Endometrium (tissue), 2 donors: ENCODE results near the gene NKRF.

ENCODE experiments used
- FAIRE-seq: peaks from 2 replicates; lab custom pipeline; 2012; peaks lifted over from hg19 to GRCh38; lab: Jason Lieb, UNC
- donor health status: control.
- donor health status: control.

The NKRF gene

DNA sequence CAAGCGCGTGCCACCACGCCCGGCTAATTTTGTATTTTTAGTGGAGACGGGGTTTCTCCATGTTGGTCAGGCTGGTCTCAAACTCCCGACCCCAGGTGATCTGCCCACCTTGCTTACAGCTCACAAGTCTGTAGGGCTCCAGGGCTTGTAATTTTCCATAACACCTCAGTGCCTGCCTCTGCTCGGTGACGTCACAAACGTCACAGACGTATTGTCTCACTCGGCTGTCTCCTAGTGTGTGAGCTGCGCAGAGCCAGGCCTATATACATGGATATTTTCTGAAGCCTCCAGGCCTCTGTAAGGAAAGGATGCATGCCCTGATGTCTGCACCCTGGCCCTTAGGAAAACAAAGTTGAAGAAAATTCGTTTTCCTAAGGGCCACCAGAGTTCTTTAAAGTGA, 8.6 kb upstream of the NKRF start:
- FAIRE-seq, result no peak

DNA sequence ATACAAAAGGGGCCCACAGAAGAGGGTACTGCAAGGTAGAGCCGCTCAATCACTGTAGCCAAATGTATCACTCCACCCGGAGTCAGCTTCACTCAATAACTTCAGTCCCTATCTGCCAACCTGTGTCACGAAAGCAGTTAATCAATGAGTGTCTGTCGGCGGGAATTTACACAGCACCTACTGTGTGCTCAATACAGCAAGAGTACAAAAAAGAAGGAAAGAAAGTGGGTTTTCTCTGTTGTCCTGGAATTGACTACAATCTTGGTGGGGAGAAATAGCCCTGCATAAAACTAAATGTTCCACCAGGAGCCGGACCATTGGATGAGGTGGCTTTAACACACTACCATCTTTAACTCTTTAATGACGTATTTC, 780 bp upstream of the NKRF start:
- no peak for FAIRE-seq

GRCh38 chrX:119605464-119606279, 552 bp downstream of the NKRF start:
- FAIRE-seq, result no peak

DNA sequence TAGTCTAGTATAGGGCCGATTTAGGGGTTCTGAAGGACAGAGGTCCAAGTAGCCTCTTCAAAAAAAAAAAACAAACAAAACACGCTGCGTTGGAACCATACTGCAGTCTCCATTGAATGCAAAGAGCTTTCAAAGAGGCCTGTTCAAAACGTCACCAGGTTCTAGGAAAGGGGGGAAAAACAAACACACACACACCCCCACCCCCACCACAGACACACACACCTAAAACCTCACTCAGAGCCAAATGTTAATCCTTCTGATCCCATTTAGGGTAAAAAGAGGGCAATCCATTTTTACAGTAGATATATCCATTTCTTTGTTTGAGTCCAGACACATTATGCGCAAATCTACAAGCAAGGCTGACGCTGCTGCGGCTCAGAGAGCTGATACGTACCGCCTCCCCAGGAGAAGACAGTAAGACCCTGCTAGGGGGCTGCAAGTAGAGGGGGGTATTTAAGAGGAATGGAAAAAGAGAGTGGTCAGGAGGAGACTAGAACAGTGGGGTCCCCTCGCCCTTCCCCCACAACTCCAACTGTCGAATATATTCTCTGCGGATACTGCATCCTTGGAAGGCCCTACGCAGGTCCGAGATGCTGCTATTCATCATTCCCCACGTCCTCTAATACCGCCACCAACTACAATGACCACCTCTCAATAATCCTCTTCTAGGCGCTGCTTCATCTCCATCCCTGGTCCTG, 1.3 kb downstream of the NKRF start:
- no peak for FAIRE-seq

DNA sequence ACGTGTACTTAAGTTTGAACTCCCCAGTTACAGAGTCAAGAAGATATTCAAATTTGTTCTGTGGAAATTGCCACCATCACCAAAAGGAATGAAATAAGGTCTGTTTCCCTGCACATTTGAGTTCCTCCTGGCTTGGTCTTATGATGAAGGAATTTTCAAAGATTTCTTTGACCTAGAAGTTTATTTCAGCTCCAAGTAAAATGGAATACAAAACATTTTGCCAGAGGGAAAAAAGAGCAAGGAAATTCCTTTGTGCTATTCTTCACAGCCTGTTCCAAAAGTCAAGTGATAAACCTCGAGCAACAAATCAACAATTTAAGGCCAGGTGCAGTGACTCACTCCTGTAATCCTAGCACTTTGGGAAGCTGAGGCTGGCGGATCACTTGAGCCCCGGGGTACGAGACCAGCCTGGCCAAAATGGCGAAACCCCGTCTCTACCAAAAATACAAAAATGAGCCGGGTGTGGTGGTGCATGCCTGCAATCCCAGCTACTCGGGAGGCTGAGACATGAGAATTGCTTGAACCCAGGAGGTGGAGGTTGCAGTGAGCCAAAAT, 3.4 kb downstream of the NKRF start:
- FAIRE-seq, result no peak

- FAIRE-seq, result no peak
These were observed 16.4 kb downstream of the NKRF start for GRCh38 chrX:119589810-119590209.

DNA sequence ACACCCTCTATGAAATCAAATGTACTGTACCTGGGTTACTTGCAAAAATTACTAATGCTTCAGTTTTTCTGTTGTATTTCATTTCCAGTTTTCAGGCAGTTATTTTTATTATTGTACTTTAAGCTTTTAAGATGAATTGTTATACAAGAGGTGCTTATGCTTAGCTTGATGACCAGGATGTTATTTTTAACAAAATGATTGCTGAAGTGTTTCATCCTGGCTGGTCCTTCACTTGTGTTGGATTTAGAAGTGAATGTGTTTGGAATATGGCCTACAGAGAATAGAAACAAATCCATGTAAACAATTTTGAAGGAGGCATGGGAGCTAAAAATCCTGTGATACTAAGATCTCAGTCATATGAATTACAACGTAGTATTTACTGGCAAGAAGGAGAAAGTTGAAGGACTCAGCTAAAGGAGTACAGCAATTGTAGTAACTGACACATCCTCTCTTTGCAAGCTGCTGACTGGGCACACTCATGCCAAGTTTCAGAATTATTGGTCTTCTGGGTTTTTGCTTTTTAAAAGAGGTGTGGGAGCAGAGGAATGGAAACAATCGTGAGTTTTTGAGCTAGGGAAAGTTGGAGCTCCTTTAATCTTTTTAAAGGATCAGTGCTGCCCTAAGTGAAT, 22.7 kb downstream of the NKRF start:
- no peak for FAIRE-seq

GRCh38 chrX:119579414-119579813, 26.8 kb downstream of the NKRF start:
- FAIRE-seq, result no peak

DNA sequence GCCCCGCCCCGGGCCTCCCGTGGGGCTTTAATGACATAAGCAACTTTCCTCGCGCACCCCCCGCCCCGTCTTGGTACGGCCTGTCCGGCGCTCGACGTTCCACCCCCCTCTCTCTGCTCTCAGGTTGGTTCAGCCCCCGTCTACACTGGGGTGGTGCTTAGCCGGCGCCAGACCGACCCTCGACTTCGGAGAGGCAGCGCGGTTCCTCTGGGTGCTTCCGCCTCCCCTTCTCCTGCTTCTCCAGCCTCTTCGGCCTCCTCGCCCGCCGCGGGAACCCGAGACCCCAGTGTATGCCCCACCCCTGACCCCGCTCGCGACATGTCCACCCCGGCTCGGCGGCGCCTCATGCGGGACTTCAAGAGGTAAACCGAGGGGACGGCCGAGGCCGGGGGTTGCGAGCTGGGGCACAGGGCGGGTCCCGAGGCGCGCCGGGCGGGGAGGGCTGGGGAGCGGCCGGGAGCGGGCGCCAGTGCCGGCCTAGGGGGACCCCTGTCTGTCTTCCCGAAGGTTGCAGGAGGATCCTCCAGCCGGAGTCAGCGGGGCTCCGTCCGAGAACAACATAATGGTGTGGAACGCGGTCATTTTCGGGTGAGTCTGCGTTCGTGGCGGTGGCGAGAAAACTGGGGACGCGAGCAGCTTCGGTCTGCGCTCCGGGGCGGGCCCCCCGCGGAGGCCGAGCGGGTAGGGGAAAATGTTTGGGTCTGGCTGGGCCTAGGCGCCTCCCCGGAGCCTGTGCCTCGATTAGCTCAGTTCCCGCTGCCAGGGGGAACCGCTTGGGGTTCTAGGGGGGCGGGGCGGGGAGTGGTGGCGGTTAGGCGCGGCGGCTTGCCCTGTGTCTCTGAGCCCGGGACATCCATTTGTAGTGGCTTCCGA, 31.6 kb downstream of the NKRF start, which contains the start of gene UBE2A:
UBE2A (plus strand) TSS at position 170 of the 873 bp plus-strand sequence; CDS start at position 319, 149 bp downstream.
- FAIRE-seq, result no peak

DNA sequence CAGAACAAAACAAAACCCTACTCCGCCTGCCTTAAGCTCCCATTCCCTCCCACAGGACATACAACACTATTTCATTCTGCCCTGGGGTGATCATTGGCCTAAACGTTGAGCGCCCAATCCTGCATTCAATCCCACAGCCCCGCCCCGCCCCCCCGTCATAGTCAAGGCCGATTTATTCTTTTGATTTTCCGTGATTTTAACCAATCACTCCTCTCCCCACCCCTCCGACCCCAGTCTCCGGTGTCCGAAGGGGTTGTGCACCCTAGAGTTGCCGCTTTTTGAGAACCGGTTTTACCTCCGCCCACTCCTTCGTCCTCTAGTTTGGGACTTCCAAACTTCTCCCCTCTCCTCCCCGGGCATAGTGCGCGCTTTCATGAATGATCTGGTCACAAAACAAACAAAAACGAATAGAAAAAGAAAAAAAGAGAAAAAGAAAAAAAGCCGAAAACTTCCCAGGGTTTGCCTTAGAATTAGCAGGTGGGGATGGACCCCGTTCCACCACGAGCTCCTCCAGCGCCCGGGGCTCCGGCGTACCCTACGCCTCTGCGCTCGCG, 32.3 kb downstream of the NKRF start:
- FAIRE-seq, result peak; percentile 18

GRCh38 chrX:119573222-119573621, 33.0 kb downstream of the NKRF start:
- no peak for FAIRE-seq

- no peak for FAIRE-seq
These were observed 35.8 kb downstream of the NKRF start for GRCh38 chrX:119570351-119570835.

DNA sequence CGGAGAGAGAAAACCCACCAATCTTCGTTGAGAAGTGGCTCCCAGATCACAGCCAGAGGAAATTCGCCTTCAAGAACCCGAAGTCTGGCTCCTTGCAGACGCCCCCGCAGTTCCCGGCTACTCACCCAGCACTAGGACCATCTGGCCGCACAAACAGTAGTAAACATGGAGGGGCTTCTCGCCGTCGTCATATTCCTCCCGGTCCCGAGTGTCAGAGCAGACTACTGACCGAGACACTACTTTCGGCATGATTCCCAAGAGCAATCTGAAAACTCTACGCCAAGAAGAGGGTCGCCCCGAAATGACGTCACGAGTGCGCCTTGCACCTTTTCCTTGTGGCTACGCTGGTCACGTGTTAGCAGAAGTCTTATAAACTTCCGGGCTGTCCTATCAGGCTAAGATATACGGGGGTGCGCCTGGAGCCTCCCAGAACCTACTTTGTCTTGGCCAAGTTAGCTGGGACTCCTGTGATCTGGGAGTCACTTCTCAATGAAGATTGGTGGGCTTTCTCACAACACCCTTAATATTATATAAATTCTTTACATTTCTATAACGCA, 41.0 kb downstream of the NKRF start, which contains the start of gene STEEP1:
STEEP1 (minus strand) TSS at position 303 of the 557 bp plus-strand sequence; CDS start at position 249, 54 bp downstream.
- peak; percentile 57 for FAIRE-seq

- FAIRE-seq, result no peak
These were observed 53.7 kb downstream of the NKRF start for GRCh38 chrX:119552508-119552907.

DNA sequence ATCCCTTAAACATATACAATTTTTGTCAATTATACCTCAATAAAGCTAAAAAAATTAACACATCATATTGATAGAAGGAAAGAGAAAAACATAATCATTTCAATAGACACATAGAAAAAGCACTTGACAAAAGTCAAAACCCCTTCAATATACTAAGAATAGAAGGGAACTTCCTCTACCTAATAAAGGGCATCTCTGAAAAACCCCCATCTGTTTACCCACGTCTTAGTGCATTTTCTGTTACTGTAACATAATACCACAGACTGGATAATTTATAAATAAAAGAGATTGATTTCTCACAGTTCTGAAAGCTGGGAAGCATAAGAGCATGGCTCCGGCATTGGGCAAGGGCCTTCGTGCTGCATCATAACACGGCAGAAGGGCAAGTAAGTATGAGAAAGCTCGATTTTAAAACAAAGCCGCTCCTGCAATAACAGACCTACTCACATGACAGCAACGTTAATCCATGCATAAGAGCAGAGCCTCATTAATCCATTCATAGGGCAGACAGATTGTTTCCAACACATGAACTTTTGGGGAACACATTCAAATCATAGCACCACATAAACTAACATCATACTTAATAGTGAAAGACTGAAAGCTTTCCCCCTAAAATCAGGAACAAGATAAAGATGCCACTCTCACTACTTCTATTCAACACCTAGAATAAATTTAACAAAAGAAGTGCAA, 56.8 kb downstream of the NKRF start:
- no peak for FAIRE-seq

GRCh38 chrX:119541188-119541587, 65.0 kb downstream of the NKRF start:
- FAIRE-seq, result no peak

DNA sequence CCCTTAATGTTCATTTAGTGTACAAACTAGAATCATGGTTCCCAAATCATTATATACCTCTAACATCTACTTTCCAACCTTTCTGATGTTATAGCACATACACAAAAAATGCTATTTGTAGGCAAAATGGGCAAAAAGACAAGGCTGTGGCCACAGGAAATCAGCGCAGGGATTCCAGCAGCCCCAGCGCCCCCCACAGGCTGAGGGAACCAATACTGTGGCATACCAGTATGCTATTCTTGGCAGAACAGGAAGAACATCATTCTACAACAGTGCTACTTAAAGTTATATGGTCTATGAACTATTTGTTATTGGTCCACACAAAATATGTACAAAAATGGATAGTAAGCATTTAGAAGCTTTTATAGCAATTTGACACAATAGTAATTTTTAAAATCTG, 66.4 kb downstream of the NKRF start:
- FAIRE-seq, result no peak
